ENCODE data around the gene ZNF827.

The ZNF827 gene

GRCh38 chr4:145821766-145822165 lies 116.9 kb downstream of the ZNF827 start:
- DNase-seq: no peak

GRCh38 chr4:145820407-145820806 lies 118.2 kb downstream of the ZNF827 start:
- no peak for DNase-seq

- DNase-seq: no peak
These were observed 118.8 kb downstream of the ZNF827 start for GRCh38 chr4:145819853-145820181.

- no peak for DNase-seq
These were observed 119.3 kb downstream of the ZNF827 start for GRCh38 chr4:145819101-145819852.

GRCh38 chr4:145818011-145818410 lies 120.6 kb downstream of the ZNF827 start:
- no peak for DNase-seq

GRCh38 chr4:145816091-145816490 lies 122.5 kb downstream of the ZNF827 start:
- no peak for DNase-seq

- DNase-seq: no peak
These were observed 123.0 kb downstream of the ZNF827 start for GRCh38 chr4:145815626-145816025.

GRCh38 chr4:145815027-145815612 lies 123.5 kb downstream of the ZNF827 start:
- peak; percentile 34 for DNase-seq

- DNase-seq: no peak
These were observed 124.4 kb downstream of the ZNF827 start for GRCh38 chr4:145814246-145814645.

GRCh38 chr4:145812919-145813318 lies 125.7 kb downstream of the ZNF827 start:
- DNase-seq: no peak

GRCh38 chr4:145808848-145809512 lies 129.6 kb downstream of the ZNF827 start:
- DNase-seq: no peak

- peak; percentile 67 for DNase-seq
These were observed 130.5 kb downstream of the ZNF827 start for GRCh38 chr4:145808021-145808650.

- DNase-seq: no peak
These were observed 133.1 kb downstream of the ZNF827 start for GRCh38 chr4:145805490-145805889.

GRCh38 chr4:145804116-145804515 lies 134.5 kb downstream of the ZNF827 start:
- no peak for DNase-seq

GRCh38 chr4:145799223-145799622 lies 139.4 kb downstream of the ZNF827 start:
- DNase-seq: no peak

GRCh38 chr4:145797278-145797677 lies 141.3 kb downstream of the ZNF827 start:
- no peak for DNase-seq

GRCh38 chr4:145796346-145796745 lies 142.3 kb downstream of the ZNF827 start:
- DNase-seq: no peak

- DNase-seq: no peak
These were observed 143.1 kb downstream of the ZNF827 start for GRCh38 chr4:145795521-145795920.

GRCh38 chr4:145792429-145792828 lies 146.2 kb downstream of the ZNF827 start:
- no peak for DNase-seq

- DNase-seq: no peak
These were observed 146.6 kb downstream of the ZNF827 start for GRCh38 chr4:145791988-145792387.

- no peak for DNase-seq
These were observed 149.9 kb downstream of the ZNF827 start for GRCh38 chr4:145788755-145789154.

GRCh38 chr4:145786830-145787229 lies 151.8 kb downstream of the ZNF827 start:
- DNase-seq: no peak

- DNase-seq: no peak
These were observed 152.4 kb downstream of the ZNF827 start for GRCh38 chr4:145786261-145786660.
